Activated CD8-positive, alpha-beta memory T cell treated with anti-CD3 and anti-CD28 coated beads, Interleukin-2, amount 10 ng/mL, durations not matched to agents 7 days and 5 days (primary cell): ENCODE results near the gene FBRSL1. TPM values are rescaled to one million over a fixed set of nuclear protein-coding genes. Genes with fewer than 3 reads are reported as not detected.

ENCODE experiments used
- ATAC-seq: fragments of 150-1000 bp; cut with Tn5 transposase; one replicate; pipeline ENCODE4 v1.10.0; 2021; ENCODE audit warnings: moderate library complexity
- CTCF ChIA-PET: fragments of 350-600 bp; sonication (Branson Sonifier 250); formaldehyde crosslinking; loops from one replicate; lab custom pipeline; 2021; ENCODE audit warnings: antibody characterized with exemption; lab: Charles Lee
- DNase-seq: peaks from one replicate; pipeline ENCODE4 v3.0.0-alpha.2; 2020
- H3K27ac Mint-ChIP-seq: one replicate; pipeline ENCODE4 v1.8.0; 2021; ENCODE audit warnings: mild to moderate bottlenecking, mixed read lengths
- H3K27me3 Mint-ChIP-seq: one replicate; pipeline ENCODE4 v1.8.0; 2021; ENCODE audit warnings: mixed read lengths
- H3K36me3 Mint-ChIP-seq: one replicate; pipeline ENCODE4 v1.8.0; 2021; ENCODE audit warnings: mild to moderate bottlenecking, mixed read lengths
- H3K4me1 Mint-ChIP-seq: one replicate; pipeline ENCODE4 v1.8.0; 2021; ENCODE audit warnings: mixed read lengths
- H3K4me3 Mint-ChIP-seq: one replicate; pipeline ENCODE4 v1.8.0; 2021; ENCODE audit warnings: mild to moderate bottlenecking, moderate library complexity, mixed read lengths
- H3K9me3 Mint-ChIP-seq: one replicate; pipeline ENCODE4 v1.8.0; 2022; ENCODE audit warnings: low read depth, mixed read lengths
- total RNA-seq, 2 experiments: library from RNA; stranded (reverse); gene quantifications; one replicate each; pipeline ENCODE4 v1.2.3, GENCODE V29; 2021

Gene FBRSL1
- total RNA-seq, 2 experiments from 2014 or later, result 48.1 to 48.6 TPM

GRCh38 chr12:132541200-132541599 lies 51.2 kb downstream of the FBRSL1 start:
- no peaks in the 10 kb centered on the region for H3K27me3 Mint-ChIP-seq
- H3K4me1 Mint-ChIP-seq, result peaks cover 11% of the 10 kb centered on the region
- no peak overlapping the region for H3K27ac Mint-ChIP-seq
- CTCF ChIA-PET, result interaction anchor here (1.4 kb wide), 1 partner anchor 126 kb away, joined by 6 read pairs; no protein-coding TSS in a partner anchor
- H3K4me3 Mint-ChIP-seq, result no peak overlapping the region
- H3K9me3 Mint-ChIP-seq, result peaks cover 6% of the 10 kb centered on the region
- no peaks in the 10 kb centered on the region for H3K36me3 Mint-ChIP-seq
- ATAC-seq, result no peak
- no peak for DNase-seq

GRCh38 chr12:132541996-132542395 lies 52.0 kb downstream of the FBRSL1 start:
- Mint-ChIP-seq H3K36me3 (no peaks in the 10 kb centered on the region), H3K4me1 (peaks cover 8% of the 10 kb centered on the region), H3K4me3 (no peak overlapping the region), H3K27me3 (no peaks in the 10 kb centered on the region), H3K9me3 (no peaks in the 10 kb centered on the region), H3K27ac (no peak overlapping the region)
- no peak for ATAC-seq
- no peak for DNase-seq
- CTCF ChIA-PET, result no interaction called here

- H3K9me3 Mint-ChIP-seq, result no peaks in the 10 kb centered on the region
- H3K4me3 Mint-ChIP-seq, result no peak overlapping the region
- H3K36me3 Mint-ChIP-seq, result no peaks in the 10 kb centered on the region
- peaks cover 8% of the 10 kb centered on the region for H3K4me1 Mint-ChIP-seq
- H3K27ac Mint-ChIP-seq, result peak overlapping the region; percentile 7
- no peaks in the 10 kb centered on the region for H3K27me3 Mint-ChIP-seq
- CTCF ChIA-PET, result interaction anchor here (1.0 kb wide), 1 partner anchor 19 kb away, joined by 3 read pairs; no protein-coding TSS in a partner anchor
- ATAC-seq (no peak), DNase-seq (no peak)
These were observed 52.7 kb downstream of the FBRSL1 start for GRCh38 chr12:132542661-132543060.

- no peaks in the 10 kb centered on the region for H3K36me3 Mint-ChIP-seq
- ATAC-seq, result peak; percentile 37
- no peak overlapping the region for H3K4me3 Mint-ChIP-seq
- no peaks in the 10 kb centered on the region for H3K9me3 Mint-ChIP-seq
- H3K27ac Mint-ChIP-seq, result no peak overlapping the region
- CTCF ChIA-PET, result interaction anchor here (1.0 to 1.6 kb wide), 3 partner anchors 20 to 128 kb away, joined by 3 to 9 read pairs (median 3); no protein-coding TSS in a partner anchor
- peaks cover 8% of the 10 kb centered on the region for H3K4me1 Mint-ChIP-seq
- DNase-seq, result no peak
- H3K27me3 Mint-ChIP-seq, result no peaks in the 10 kb centered on the region
These were observed 53.5 kb downstream of the FBRSL1 start for GRCh38 chr12:132543298-132544079.

- Mint-ChIP-seq H3K36me3 (no peaks in the 10 kb centered on the region), H3K27me3 (no peaks in the 10 kb centered on the region), H3K4me1 (peaks cover 8% of the 10 kb centered on the region), H3K4me3 (no peak overlapping the region), H3K9me3 (no peaks in the 10 kb centered on the region), H3K27ac (no peak overlapping the region)
- ATAC-seq, result no peak
- DNase-seq, result no peak
- CTCF ChIA-PET, result interaction anchor here (1.0 to 1.6 kb wide), 2 partner anchors 83 to 128 kb away, joined by 3 to 9 read pairs; no protein-coding TSS in a partner anchor
These were observed 54.1 kb downstream of the FBRSL1 start for GRCh38 chr12:132544080-132544397.

GRCh38 chr12:132544498-132544897 lies 54.5 kb downstream of the FBRSL1 start:
- Mint-ChIP-seq H3K4me1 (peaks cover 8% of the 10 kb centered on the region), H3K27me3 (no peaks in the 10 kb centered on the region), H3K9me3 (no peaks in the 10 kb centered on the region), H3K4me3 (no peak overlapping the region), H3K27ac (no peak overlapping the region), H3K36me3 (no peaks in the 10 kb centered on the region)
- ATAC-seq, result no peak
- CTCF ChIA-PET, result interaction anchor here (1.0 to 1.6 kb wide), 2 partner anchors 84 to 129 kb away, joined by 3 to 9 read pairs; no protein-coding TSS in a partner anchor
- DNase-seq, result no peak

- CTCF ChIA-PET, result no interaction called here
- H3K36me3 Mint-ChIP-seq, result no peaks in the 10 kb centered on the region
- no peak for DNase-seq
- H3K4me1 Mint-ChIP-seq, result peaks cover 8% of the 10 kb centered on the region
- no peak overlapping the region for H3K27ac Mint-ChIP-seq
- ATAC-seq, result no peak
- no peaks in the 10 kb centered on the region for H3K27me3 Mint-ChIP-seq
- no peaks in the 10 kb centered on the region for H3K9me3 Mint-ChIP-seq
- no peak overlapping the region for H3K4me3 Mint-ChIP-seq
These were observed 55.4 kb downstream of the FBRSL1 start for GRCh38 chr12:132545164-132545953.

- ATAC-seq (no peak), DNase-seq (no peak)
- no peaks in the 10 kb centered on the region for H3K9me3 Mint-ChIP-seq
- CTCF ChIA-PET, result no interaction called here
- no peaks in the 10 kb centered on the region for H3K36me3 Mint-ChIP-seq
- H3K4me1 Mint-ChIP-seq, result peaks cover 8% of the 10 kb centered on the region
- no peaks in the 10 kb centered on the region for H3K27me3 Mint-ChIP-seq
- H3K4me3 Mint-ChIP-seq, result no peak overlapping the region
- H3K27ac Mint-ChIP-seq, result no peak overlapping the region
These were observed 56.0 kb downstream of the FBRSL1 start for GRCh38 chr12:132545955-132546354.

- peaks cover 8% of the 10 kb centered on the region for H3K4me1 Mint-ChIP-seq
- no peak overlapping the region for H3K4me3 Mint-ChIP-seq
- no peak for DNase-seq
- ATAC-seq, result no peak
- no peak overlapping the region for H3K27ac Mint-ChIP-seq
- H3K36me3 Mint-ChIP-seq, result no peaks in the 10 kb centered on the region
- H3K9me3 Mint-ChIP-seq, result no peaks in the 10 kb centered on the region
- CTCF ChIA-PET, result no interaction called here
- no peaks in the 10 kb centered on the region for H3K27me3 Mint-ChIP-seq
These were observed 56.7 kb downstream of the FBRSL1 start for GRCh38 chr12:132546647-132547046.

- Mint-ChIP-seq H3K36me3 (no peaks in the 10 kb centered on the region), H3K9me3 (no peaks in the 10 kb centered on the region), H3K4me1 (peaks cover 8% of the 10 kb centered on the region), H3K27me3 (no peaks in the 10 kb centered on the region), H3K4me3 (no peak overlapping the region), H3K27ac (no peak overlapping the region)
- DNase-seq, result no peak
- no peak for ATAC-seq
- CTCF ChIA-PET, result no interaction called here
These were observed 57.3 kb downstream of the FBRSL1 start for GRCh38 chr12:132547205-132547740.

- no peak for ATAC-seq
- Mint-ChIP-seq H3K4me1 (no peaks in the 10 kb centered on the region), H3K36me3 (no peaks in the 10 kb centered on the region), H3K27me3 (no peaks in the 10 kb centered on the region), H3K9me3 (no peaks in the 10 kb centered on the region), H3K27ac (no peak overlapping the region), H3K4me3 (no peak overlapping the region)
- no peak for DNase-seq
- CTCF ChIA-PET, result no interaction called here
These were observed 58.6 kb downstream of the FBRSL1 start for GRCh38 chr12:132548430-132549058.

GRCh38 chr12:132549059-132549458 lies 59.1 kb downstream of the FBRSL1 start:
- DNase-seq, result no peak
- no peak for ATAC-seq
- Mint-ChIP-seq H3K27ac (no peak overlapping the region), H3K4me1 (no peaks in the 10 kb centered on the region), H3K9me3 (no peaks in the 10 kb centered on the region), H3K36me3 (no peaks in the 10 kb centered on the region), H3K4me3 (no peak overlapping the region), H3K27me3 (no peaks in the 10 kb centered on the region)
- CTCF ChIA-PET, result no interaction called here
